ENCODE data around the gene CCDC148.
"Not testable (repeated sequence)": the region's sequence is repeated elsewhere in the genome, so short reads cannot be mapped to it uniquely, and the experiment has no call there.

CCDC148 gene

DNA sequence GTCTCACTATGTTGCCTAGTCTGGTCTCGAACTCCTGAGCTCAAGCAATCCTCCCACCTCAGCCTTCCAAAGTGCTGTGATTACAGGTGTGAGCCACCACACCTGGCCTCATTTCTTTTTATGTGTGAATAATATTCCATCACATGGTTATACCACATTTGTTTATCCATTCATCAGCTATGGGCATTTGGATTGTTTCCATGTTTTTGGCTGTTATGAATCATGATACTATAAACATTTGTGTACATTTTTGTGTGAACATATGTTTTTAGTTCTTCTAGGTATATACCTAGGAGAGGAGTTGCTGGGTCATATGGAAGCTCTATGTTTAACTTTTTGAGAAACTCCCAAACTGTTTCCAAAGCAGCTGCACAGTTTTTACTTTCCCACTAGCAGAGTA lies 24.6 kb upstream of the CCDC148 start:
- DNase-seq = no peak

- no peak for DNase-seq
Observed at GRCh38 chr2:158478816-158479215, 22.3 kb upstream of the CCDC148 start.

DNA sequence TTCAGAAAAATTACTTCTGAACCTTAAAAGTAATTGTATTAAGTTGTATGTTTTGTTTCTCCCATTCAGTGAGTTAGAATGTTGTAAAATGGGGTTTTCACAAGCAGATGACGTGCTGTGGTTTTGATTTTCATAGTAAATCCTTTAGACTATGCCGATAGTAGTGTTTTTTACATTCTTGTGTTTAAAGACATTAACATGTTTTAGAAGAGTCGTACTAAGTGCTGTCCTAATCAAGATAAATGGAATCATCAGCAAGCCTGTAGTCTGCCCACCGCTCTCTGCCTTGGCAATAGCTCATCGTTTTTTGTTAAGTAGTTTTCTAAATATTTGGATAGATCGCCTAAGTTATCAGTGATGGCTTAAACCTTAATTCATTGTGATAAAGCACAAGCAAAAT lies 21.7 kb upstream of the CCDC148 start:
- no peak for DNase-seq

GRCh38 chr2:158477202-158477601 lies 20.6 kb upstream of the CCDC148 start:
- DNase-seq = no peak

GRCh38 chr2:158474526-158475011 lies 18.0 kb upstream of the CCDC148 start:
- DNase-seq = not testable (repeated sequence)

DNA sequence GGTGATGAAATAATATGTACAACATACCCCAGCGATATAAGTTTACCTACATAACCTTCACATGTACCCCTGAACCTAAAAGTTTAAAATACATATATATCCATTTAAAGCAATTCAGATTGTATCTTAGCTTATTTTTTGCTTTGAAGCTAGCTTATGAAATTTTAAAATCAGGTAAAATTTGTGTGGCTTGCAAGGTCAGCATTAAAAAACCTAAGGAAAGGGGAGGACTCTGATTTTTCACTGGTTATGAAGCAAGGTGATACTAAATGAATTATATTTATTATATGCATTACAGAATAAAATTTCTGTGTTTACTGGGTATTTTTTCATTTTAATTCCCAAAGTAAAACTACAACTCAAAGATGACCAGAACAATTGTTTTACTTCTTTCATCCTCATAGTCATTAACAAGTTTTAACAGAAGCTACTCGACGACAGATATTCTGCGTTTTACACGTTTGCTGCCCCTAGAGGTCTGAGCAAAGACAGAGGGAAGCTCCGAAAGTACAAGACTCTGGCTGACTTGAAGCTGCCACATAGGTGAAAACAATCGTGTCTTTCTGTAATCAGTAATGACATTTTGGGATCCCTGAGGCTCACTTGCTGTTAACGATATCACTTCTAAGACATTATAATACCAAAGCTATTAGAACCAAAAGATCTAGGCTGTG lies 17.3 kb upstream of the CCDC148 start:
- no peak for DNase-seq

DNA sequence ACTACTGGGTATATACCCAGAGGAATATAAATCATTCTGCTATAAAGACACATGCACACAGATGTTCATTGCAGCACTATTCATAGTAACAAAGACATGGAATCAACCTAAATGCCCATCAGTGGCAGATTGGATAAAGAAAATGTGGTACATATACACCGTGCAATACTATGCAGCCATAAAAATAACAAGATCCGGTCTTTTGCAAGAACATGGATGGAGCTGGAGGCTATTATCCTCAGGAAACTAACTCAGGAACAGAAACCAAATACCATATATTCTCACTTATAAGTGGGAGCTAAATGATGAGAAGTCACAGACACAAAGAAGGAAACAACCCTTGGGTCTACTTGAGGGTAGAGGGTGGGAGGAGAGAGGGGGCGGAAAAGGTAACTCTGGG lies 16.7 kb upstream of the CCDC148 start:
- DNase-seq = not testable (repeated sequence)

GRCh38 chr2:158472829-158473228 lies 16.3 kb upstream of the CCDC148 start:
- not testable (repeated sequence) for DNase-seq

DNA sequence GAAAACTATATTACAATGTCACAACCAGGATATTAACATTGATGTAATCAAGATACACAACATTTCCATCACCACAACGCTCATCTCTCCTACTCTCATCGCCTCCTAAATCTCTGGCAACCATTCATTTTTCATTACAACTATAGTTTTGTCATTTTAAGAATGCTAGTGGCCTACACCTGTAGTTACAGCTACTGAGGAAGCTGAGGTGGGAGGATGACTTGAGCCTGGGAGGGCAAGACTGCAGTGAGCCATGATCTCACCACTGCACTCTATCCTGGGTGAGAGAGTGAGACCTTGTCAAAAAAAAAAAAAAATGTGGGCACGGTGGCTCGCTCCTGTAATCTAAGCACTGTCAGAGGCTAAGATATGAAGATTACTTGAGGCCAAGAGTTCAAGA lies 10.7 kb upstream of the CCDC148 start:
- DNase-seq = no peak

GRCh38 chr2:158464426-158465281 lies 8.1 kb upstream of the CCDC148 start:
- no peak for DNase-seq

- no peak for DNase-seq
Observed at GRCh38 chr2:158463496-158464095, 7.0 kb upstream of the CCDC148 start.

- DNase-seq = no peak
Observed at GRCh38 chr2:158460632-158461297, 4.2 kb upstream of the CCDC148 start.

DNA sequence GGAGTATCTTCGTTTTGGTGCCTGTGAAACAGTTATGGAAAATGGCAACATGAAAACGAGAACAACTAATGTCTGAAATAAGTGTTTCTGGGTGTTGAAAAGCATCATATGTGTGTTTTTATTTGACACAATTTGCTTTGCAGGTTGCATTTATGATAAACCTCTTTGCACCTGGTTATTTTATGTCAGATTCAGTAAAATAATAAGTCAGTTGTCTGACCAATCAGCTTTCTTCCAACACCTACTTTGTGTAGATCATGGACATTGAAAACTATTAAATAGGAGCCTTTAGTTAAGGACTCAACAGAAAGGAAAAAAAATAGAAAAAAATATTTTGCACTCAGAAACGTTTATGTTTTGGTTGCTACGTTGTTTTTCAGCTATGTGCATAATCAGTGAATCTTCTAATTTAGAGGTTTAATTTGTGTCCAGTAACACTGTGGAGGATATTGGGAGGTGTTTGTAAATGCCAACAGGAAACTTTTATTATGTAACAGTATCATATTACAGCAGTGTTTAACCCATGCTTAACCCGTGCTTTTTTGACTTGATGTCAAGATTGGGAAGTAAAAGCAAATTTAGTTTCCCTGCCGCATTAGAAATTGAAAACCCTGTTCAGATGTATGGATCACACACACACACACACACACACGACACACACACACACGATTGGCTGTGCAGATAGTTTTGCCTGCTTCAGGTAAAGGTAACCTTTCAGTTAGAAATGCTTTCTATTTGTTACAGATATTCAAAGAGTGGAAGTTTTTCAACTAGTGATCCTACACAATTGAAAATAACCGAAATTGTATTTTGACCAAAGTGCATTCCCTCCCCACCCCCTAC lies 2.8 kb upstream of the CCDC148 start:
- DNase-seq = no peak

- DNase-seq = no peak
Observed at GRCh38 chr2:158458617-158458920, 2.0 kb upstream of the CCDC148 start.

GRCh38 chr2:158457826-158458616 lies 1.5 kb upstream of the CCDC148 start:
- DNase-seq = peak; percentile 77

GRCh38 chr2:158457092-158457825 lies 706 bp upstream of the CCDC148 start:
- DNase-seq = peak; percentile 80

GRCh38 chr2:158443606-158444005 lies 12.9 kb downstream of the CCDC148 start:
- DNase-seq = no peak

DNA sequence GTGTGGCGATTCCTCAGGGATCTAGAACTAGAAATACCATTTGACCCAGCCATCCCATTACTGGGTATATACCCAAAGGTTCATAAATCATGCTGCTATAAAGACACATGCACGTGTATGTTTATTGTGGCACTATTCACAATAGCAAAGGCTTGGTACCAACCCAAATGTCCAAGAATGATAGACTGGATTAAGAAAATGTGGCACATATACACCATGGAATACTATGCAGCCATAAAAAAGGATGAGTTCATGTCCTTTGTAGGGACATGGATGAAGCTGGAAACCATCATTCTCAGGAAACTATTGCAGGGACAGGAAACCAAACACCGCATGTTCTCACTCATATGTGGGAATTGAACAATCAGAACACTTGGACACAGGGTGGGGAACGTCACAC lies 17.5 kb downstream of the CCDC148 start:
- not testable (repeated sequence) for DNase-seq

DNA sequence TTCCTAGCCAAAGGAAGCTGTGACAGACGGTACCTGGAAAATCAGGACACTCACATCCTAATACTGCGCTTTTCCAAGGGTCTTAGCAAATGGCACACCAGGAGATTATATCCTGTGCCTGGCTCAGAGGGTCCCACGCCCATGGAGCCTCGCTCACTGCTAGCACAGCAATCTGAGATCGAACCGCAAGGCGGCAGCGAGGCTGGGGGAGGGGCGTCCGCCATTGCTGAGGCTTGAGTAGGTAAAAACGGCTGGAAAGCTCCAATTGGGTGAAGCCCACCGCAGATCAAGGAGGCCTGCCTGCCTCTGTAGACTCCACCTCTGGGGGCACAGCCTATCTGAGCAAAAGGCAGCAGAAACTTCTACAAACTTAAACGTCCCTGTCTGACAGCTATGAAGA lies 22.8 kb downstream of the CCDC148 start:
- not testable (repeated sequence) for DNase-seq

- DNase-seq = no peak
Observed at GRCh38 chr2:158432117-158432516, 24.4 kb downstream of the CCDC148 start.

DNA sequence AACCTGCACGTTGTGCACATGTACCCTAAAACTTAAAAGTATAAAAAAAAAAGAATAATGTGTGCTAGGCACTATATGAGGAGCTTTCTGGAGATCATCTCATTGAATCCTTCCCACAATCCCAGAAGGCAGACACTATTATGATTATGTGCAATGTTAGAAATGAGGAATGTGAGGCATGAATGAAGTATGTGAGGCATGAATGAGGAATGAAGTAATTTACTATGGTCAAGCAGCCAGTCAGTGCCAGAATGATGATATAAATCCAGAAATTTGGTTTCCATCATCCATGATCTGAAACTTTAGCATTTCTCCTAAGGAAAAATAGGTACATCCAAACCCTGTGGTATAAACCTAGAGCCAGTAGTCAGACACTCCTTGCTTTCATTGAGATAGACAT lies 42.0 kb downstream of the CCDC148 start:
- no peak for DNase-seq
